GM18526 (cell line): Measurements from ENCODE around the gene PTGER1.

Source experiments
- POLR2A ChIP-seq: IDR thresholded peaks from 3 replicates; pipeline ENCODE4 v1.6.1; 2011; ENCODE audit not compliant: insufficient read length; ENCODE audit errors: extremely low read depth

PTGER1 gene, protein sequence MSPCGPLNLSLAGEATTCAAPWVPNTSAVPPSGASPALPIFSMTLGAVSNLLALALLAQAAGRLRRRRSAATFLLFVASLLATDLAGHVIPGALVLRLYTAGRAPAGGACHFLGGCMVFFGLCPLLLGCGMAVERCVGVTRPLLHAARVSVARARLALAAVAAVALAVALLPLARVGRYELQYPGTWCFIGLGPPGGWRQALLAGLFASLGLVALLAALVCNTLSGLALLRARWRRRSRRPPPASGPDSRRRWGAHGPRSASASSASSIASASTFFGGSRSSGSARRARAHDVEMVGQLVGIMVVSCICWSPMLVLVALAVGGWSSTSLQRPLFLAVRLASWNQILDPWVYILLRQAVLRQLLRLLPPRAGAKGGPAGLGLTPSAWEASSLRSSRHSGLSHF

DNA sequence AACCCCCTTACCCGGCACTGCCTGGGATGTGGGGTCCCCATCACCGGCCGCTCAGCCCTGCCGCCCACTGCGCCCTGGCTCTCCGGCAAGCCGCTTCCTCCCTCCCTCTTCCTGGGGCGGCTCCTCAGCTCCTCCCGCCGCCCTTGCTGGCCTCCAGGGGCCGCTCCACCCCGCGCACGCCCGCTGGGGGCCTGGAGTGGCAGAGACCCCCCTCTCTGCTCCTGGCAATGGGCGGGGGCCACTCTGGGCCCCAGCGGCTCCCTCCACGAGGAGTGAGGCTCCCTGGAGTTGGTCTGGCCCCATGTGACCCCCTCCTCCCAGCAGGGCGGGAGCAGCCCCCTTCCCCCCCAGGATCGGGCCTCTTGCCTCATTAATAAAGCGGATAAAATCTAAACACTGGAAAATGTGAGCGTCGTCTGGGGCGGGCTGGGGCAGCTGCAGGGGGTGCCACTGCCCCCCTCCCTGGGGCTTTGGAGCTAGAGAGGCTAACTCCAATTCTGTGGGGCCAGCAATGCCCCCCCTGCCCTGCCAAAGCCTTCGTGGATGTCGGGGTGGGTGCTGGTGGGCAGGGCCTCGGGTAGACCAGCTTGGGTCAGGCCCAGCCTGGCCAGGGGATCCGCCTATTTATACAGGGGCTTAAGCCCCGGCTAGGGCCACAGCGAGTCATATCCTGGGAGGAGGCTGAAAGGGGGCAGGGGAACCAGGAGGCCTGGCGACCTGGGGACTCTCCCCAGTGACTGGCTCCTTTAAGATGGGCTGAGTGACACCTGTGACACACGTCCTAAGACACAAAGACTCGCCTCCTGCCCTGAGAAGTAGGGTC is at the start of gene PTGER1:
TSS of gene PTGER1 (minus strand) at position 104 of the 823 bp plus-strand sequence. CDS start 1,034 bp downstream, outside the sequence.
- TF ChIP-seq POLR2A: no peak

DNA sequence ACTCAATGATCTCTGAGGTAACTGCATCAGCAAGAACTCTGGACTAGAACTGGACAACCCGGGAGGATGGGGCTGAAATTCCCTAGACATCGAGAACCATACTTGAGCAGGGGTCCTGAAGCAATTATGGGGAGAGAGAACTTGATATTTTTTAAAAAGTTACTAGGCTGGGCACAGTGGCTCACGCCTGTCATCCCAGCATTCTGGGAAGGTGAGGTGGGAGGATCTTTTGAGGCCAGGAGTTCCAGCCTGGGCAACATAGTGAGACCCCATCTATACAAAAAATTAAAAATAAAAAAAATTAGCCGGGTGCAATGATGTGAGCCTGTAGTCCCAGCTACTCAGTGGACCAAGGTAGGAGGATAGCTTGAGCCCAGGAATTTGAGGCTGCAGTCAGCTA is 45.4 kb upstream of the PTGER1 start:
- no peak for TF ChIP-seq POLR2A

DNA sequence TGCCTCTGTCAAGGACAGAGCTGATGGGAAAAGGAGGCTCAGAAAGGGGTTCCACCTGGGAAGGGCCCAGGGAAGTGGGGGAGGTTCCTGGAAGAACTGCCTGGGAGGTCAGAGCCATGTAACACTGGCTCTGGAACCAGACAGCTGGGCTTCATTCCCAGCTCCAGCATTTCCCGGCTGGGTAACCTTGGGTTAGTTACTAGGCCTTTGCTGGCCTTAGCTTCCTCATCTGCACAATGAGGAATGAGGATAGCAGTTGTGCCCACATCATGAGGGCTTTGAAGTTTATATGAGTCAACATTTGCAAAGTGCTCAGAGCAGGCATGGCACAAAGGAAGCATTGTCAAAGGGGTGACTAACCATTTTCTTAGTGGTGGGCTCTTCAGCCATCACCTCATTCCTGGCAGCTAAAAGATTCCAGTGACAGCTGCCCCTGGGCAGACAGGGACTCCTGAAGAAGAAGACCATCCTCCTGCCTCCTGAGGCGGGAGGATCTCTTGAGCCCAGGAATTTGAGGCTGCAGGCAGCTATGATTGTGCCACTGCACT is 44.8 kb upstream of the PTGER1 start:
- TF ChIP-seq POLR2A: no peak

DNA sequence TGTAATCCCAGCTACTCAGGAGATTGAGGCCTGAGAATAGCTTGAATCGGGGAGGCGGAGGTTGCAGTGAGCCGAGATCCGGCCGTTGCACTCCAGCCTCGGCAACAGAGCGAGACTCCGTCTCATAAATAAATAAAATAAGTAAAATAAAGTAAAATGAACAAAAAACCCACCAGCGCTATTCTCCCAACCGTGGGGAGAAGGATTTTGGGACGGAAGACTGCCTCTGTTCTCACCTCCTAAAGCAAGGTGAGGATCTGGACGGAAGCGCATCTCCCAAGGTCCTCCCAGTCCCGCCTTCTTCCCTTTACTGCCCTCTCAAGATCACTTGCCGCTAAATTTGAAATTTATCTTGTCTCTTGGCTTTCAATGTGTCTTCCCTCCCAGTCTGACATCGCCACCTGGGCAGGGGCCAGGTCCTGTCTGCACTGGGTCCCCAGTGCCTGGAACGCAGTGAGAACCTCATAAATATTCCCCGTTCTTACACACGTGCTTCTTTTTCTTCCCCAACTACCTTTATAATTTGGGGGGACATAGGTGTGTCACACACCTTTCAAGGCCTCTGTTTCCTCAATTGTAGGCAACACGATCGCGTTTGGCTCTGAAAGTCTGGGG is 44.2 kb upstream of the PTGER1 start:
- no peak for TF ChIP-seq POLR2A

DNA sequence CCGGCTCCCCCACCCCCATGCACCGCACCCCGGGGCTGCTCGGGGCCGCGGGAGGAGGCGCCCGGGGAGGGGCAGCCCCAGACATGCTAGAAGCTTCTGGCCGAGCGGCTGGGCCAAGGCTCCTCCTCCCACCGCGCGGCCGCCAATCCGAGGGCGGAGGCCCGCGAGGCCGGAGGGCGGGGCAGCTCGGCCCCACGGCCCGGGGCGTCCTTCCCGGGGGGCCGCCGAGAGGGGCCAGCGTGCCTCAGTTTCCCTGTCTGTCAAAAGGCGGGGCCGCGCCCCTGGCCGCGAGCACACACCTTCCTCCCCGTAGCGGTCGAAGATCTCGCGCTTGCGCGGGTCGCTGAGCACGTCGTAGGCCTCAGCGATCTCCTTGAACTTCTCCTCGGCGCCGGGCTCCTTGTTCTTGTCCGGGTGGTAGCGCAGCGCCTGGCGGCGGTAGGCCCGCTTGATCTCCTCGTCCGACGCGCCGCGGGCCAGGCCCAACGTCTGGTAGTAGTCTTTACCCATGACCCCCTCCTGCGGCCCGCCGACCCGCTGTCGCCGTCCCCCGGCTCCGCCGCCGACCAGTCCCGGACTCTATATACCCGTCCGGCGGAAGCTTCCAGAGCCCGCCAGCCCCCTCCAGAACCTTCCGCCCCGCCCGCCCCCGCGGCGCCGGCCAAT is 42.8 kb upstream of the PTGER1 start, which contains the start of gene DNAJB1:
TSS of gene DNAJB1 (minus strand) at position 558 of the 666 bp plus-strand sequence. CDS start at position 510, 48 bp downstream.
- peak; percentile 95 for TF ChIP-seq POLR2A

DNA sequence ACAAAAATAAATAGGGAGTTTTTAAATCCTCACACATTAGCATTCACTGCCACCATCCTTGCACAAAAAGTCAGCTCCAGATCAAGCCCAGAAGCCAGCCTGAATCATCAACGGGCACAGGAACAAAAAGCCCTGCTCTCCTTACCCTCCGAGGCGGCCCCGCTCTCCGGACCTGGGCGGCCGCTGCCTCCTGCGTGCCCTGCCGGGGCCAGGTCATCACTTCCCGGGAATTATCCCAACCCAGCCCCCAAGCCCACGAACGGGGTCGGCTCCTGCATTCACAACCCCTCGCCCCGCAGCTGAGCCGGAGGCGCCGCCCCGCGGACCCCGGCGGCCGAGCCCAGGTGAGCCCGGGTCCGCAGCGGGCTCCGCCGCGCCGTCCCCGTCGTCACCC is 42.3 kb upstream of the PTGER1 start:
- TF ChIP-seq POLR2A: no peak

DNA sequence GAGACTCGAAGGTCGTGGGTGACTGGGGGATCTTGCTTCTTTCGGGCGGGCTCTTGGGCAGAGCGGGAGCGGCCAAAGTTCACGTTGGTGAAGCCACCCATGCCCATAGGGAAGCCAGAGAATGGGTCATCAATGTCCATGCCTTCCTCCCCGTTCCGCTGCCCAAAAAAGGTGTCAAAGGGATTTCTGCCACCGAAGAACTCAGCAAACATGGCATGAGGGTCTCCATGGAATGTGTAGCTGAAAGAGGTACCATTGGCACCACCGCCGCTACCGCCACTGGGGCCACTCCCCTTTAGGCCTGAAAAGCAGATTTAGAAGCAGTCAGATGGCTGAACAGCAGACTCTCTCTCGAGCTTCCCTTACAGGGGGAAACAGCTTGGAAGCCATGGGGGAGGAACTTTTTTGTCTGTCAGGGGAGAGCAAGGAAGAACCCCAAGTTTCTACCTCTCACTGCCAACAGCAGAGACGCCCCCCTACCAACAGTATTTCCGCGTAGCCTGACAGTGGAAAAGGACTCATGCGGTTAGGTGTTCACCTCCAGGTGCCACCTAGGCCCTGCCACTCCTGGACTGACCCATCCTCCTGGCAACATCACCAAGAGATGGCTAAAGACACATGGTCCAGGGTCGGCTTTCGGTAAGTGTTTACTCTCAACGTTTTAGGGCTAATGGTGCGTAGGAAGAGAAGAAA is 41.7 kb upstream of the PTGER1 start:
- no peak for TF ChIP-seq POLR2A

DNA sequence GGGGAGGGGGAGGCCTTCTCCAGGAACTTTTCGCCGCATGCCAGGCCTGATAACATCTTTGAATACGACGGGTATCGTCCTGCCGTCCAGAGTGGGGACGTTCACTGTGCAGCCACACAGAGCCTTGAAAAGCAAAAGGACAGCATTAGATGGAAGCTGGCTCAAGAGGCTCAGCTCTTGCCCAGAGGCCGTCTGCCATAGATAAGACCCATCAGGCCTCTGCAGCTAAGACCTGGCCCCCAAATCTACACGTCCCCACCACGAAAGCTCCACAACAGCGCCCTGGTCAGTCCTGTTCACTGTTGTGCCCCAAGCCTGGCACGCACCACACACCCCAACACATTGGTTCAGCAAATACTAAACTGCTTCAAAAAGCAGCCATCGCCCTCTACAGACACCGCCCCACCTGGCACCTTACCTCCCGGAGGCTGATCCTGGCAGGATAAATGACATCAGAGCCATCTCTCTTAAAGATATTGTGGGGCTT is 40.9 kb upstream of the PTGER1 start:
- no peak for TF ChIP-seq POLR2A

DNA sequence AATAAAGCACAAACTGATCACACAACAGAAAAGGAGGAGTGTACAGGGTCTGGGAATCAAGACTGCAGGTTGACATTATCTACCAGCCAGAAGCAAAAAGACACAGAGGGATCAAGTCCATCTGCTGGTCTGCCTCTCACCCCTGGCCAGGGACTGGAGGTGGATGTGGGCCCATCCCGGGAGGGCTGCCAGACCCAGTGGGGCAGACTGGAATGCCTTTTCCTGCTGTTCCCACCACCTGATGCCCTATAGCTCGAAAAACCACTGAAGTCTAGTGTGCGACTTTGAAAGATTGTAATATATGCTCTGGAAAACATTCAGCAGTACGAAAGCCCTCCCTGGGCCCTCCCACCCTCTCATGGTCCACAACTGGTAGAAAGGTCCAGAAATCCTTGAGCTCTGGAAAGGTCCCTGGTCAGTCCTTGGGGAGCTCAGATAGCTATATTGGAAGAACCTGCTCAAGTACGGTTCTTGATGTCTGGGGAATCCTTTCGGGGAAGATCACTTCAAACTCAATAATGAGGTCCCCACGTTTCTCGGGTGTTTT is 40.4 kb upstream of the PTGER1 start:
- TF ChIP-seq POLR2A: no peak

DNA sequence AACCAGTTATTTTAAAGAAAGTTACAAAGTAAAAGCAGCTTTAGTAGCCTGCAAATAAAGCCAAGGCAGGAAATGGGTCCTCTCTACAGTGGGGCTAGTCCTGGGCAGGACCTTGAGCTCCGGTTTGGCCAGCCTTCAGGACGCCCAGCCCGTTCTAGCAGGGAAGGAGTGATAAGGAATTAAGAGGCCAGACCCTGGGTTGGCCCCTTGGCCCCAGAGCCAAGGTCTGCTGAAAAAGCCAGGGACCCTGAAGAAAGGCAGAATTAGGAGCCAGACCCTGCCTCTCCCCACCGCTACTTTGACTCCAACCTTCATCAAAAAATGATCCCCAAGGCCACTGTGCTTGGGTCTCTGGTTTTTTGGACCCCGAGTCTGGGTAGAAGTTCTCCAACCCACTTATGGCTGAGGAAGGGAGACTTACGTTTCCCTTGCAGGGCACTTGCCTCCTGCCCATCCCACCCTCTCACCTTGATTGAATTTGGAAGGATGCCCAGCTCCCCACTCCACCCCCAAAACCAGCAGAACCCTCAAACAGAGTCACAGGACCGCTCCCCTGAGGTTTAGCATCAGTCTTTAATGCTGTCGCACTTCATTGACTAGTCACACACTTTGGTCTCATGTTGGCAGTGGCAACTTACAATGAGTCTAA is 39.2 kb upstream of the PTGER1 start:
- TF ChIP-seq POLR2A: no peak

DNA sequence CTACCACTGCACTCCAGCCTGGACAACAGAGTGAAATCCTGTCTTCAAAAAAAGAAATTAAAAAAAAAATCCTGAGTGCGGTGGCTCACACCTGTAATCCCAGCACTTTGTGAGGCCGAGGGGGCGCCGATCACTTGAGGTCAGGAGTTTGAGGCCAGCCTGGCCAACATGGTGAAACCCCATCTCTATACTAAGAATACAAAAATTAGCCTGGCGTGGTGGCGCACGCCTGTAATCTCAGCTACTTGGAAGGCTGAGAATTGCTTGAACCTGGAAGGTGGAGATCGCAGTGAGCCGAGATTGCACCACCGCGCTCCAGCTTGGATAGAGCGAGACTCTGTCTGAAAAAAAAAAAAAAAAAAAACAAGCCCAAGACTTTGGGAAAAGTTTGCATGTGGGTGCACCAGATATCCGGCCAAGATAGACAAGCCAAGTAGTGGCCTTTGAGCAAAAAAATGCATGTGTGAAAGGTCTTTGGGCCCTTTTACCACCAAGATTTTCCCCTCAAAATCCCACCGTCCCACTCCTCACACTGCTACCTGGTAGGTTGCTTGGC is 37.3 kb upstream of the PTGER1 start:
- no peak for TF ChIP-seq POLR2A

DNA sequence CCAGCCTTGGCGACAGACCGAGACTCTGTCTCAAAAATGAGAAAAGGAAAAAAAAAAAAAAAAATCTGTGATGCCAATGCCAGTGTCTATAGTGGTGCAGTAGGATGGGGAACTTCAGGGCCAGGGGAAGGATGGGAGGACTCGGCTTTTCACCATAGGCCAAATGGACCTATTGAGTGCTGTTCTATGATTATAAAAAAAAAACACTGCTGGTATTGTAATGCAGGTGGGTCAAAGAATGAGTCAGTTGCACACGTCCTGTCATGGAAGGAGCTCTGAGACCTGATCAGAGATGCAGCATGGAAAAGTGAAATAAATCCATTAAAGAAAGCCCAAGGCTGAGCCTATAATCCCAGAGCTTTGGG is 36.1 kb upstream of the PTGER1 start:
- no peak for TF ChIP-seq POLR2A

DNA sequence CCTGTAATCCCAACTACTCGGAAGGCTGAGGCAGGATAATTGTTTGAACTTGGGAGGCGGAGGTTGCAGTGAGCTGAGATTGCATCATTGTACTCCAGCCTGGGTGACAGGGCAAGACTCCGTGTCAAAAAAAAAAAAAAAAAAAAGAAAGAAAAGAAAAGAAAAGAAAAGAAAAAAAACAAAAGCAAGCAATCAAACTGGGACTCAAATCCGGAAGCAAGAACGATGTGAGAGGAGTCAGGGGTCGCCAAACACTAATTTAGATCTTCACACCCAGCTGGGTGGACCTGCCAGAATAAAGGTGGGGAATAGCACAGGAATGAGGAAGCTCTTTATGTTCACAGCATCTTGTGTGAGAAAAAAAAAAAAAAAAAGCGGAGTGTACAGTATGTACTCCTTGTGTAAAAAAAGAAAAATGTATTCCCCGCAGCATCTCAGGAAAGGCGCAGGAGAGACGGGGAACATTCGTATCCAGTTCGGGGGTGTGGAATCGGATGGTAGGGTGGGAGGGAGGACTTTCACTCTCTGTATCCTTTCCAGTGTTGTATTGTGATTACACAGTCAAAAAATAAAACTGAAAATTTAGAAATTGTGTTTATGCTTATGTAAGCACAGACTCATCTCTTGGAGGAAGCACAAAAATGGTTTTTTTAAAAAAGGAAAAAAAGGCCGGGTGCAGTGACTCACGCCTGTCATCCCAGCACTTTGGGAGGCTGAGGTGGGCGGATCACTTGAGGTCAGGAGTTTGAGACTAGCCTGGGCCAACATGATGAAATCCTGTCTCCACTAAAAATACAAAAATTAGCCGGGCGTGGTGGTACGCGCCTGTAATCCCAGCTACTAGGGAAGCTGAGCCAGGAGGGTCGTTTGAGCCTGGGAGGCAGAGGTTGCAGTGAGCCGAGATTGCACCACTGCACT is 35.4 kb upstream of the PTGER1 start:
- TF ChIP-seq POLR2A: no peak
